Stimulated activated CD4-positive, alpha-beta T cell treated with anti-CD3 and anti-CD28 coated beads, Interleukin-12 subunit alpha, Interleukin-12 subunit beta, amount 100 ng/mL, for 48 hours (primary cell): ENCODE measurements around the gene DNM1.

Experiments used
- DNase-seq, 3 donors: peaks; one replicate each; pipeline ENCODE4 v3.0.0-alpha.2; 2020; ENCODE audit warnings: low read depth in 2 of 3, low spot score in 1 of 3

DNM1 gene

DNA sequence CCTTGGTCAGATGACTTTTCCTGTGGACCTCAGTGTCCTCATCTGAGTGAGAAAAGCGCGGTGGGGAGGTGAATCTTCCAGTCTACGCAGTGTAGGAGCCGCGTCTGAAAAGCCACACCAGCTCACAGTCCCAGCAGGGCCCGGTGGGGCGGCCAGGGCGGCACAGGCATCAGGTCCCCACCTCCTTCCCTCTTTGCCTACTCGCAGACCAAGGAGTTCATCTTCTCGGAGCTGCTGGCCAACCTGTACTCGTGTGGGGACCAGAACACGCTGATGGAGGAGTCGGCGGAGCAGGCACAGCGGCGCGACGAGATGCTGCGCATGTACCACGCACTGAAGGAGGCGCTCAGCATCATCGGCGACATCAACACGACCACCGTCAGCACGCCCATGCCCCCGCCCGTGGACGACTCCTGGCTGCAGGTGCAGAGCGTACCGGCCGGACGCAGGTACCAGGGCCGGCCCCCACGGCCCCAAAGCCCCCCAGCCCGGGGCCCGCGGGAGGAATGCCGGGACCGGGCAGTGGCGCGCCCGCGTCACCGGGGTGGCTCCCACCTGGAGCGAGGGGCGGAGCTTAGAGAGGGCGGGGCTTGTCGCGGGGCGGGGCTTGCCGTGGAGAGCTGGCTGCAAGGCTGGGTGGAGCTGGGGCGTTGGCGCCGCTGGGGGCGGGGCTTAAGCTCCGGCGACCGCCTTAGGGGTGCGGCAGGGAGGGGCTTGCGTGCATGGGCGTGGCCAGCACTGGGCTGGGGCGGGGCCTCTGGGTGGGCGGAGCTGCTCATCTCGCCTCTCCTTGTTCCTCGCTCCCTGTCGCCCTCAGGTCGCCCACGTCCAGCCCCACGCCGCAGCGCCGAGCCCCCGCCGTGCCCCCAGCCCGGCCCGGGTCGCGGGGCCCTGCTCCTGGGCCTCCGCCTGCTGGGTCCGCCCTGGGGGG, 47.0 kb downstream of the DNM1 start:
- DNase-seq, result peak; percentile 96 to 100 (median 97)

DNA sequence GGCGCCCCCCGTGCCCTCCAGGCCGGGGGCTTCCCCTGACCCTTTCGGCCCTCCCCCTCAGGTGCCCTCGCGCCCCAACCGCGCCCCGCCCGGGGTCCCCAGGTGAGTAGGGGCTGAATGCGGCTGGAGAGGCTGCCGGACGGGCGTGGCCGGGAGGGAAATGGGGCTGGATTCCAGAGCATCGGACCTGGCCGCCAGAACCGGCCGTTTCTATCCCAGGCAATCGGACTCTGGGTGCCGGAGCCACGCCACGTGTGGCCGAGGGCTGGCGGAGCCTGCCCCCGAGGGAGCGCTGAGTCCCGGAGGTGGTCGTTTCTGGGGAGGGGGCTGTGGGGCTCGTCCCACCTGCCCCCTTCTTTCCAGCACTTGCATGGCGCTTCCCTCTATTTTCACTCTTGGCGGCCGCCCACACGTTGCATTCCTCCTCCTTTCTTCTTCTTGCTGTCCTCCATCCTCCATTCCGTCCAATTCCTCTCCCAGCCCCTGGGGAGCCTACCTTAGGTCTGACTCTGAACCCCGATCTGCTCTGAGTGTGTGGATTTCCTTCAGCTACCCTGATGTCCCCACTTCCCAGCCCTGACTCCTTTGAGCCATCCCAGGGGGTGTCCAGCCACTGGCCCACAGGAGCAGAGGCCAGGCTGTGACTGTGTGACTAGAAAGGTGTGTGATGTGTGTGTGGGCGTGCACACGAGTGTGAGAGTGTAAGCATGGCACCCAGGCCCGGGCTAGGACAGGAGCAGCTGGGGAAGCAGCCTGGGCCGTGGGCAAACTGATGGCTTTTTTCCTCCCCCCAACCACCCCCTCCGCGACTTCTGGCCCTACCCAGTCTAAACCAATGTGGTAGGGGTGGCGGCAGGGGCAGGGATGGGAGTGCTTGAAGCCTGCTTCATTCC, 47.9 kb downstream of the DNM1 start:
- DNase-seq, result no peak

DNA sequence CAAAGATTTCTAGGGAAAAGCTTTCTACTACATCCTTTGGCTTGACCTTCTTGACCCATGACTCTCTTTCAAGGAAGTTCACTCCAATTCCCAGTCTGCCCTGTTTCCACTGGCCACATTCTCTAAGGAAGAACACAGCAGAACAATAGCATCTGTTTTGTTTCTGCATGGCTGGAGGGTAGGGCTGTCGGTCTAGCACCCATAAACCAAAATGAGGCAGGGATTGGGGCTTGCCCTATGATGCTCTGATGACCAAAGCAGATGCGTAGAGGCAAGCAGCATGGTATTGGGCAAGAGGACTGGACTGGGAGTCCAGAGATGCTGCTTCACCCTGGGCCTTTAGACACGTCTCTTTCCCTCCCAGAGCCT, 48.5 kb downstream of the DNM1 start:
- no peak for DNase-seq

DNA sequence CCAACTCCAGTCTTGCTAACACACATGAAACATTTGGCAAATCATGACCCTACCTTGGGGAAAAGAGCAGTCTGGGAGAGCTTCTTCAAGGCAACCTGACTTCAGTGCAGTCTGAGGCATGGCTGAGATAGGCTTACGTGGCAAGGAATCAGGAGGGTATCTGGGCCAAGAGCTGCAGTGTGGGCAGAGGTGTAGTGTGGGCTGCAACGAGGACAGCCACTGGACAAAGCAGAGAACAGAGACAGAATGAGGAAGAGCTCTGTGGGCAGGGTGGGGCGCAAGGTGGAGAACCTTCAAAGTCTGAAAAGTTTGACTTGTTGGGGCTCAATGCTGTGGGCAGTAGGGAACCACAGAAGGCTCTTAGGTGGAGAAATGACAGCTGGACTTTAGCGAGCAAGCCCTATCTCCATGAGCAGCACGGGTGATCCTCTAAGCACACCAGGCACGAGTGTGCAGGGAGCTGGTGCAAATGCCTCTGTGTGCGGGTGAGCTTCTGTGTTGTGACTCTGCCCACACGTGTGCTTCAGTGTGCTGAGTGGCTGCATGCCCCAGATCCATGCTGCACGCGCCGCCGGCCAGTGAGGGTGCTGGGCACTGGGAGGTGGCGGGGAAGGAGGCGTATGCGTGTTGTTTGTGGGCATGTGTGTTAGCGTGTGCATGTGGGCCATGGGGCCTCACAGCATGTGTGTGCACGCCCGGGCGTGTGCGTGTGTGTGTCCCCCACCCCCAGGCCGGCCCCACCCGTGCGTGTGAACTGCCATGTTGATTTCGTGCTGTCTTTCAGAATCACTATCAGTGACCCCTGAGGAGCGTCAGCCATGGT, 49.3 kb downstream of the DNM1 start:
- DNase-seq, result no peak

DNA sequence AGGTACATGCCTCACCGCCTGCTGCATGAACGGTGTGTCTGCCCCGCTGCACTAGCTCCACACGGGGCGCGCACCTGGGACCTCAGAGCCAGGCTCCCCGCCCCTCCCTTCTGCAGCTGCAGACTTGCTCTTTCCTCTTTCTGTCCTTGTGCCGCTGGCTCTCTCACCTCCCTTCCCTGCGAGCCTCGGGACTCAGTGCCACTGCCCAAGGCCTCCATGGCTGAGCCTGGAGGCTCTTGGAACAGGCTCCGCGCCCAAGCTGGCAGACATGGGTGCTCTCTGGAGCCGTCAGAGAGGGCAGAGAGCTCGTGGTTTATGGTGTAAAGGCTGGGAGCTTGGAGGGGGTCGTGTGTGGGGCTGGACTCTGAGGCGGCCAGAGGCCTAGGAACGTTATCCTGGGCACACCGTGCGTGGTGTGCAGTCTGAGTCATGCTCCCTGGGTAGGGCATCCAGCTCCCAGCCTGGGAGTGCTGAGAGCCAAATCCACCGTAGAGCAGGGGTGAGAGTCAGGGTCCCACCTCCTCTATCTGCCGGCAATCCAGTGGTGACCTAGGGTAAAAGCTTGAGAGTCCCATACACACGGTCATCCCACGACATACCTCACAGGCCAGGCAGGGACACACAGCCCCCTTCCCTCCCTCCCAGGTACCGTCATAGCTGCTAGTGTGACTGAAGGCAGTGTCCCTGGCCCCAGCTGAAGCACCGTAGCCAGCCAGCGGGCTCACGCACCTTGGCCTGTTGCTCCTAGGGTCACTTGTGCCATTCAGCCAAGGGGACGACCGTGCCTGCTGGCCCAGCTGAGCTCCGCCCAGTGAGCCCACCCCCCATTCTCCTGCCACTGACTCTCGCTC, 50.2 kb downstream of the DNM1 start:
- DNase-seq, result no peak

DNA sequence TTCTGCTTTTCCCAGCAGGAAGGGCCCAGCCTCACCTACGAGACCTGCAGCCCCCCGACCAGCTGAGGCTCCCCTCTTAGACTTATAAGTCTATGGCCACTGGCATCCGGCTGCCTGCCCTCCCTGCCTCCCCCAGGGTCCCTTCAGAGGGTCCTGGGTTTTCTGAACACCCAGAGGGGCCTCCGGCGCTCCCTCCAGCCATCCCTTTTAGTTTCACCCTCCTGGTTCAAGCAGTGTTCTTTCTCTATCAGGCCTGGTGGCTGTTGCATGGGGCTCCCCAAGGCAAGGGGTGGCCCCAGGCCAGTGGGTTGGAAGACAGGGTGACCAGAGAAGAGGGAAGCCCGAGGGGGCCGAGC, 50.8 kb downstream of the DNM1 start:
- no peak for DNase-seq

DNA sequence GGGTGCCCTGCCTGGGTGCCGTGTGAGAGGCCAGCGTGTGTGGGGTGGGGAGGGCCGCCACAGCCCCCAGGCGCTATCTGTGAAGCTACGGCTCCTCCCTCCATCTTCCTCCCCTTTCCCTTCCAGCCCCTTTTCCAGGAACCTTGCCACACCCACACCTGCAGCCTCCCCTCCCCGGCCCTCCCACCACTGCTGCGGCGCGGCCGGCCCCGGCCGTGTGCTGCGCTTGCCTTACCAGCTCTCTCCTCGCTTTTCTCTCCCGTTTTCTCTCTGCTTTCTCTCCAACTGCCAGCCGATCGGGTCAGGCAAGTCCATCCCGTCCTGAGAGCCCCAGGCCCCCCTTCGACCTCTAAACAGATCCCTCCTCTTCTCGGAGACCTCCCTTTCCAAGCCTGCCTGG, 51.2 kb downstream of the DNM1 start:
- DNase-seq, result no peak

DNA sequence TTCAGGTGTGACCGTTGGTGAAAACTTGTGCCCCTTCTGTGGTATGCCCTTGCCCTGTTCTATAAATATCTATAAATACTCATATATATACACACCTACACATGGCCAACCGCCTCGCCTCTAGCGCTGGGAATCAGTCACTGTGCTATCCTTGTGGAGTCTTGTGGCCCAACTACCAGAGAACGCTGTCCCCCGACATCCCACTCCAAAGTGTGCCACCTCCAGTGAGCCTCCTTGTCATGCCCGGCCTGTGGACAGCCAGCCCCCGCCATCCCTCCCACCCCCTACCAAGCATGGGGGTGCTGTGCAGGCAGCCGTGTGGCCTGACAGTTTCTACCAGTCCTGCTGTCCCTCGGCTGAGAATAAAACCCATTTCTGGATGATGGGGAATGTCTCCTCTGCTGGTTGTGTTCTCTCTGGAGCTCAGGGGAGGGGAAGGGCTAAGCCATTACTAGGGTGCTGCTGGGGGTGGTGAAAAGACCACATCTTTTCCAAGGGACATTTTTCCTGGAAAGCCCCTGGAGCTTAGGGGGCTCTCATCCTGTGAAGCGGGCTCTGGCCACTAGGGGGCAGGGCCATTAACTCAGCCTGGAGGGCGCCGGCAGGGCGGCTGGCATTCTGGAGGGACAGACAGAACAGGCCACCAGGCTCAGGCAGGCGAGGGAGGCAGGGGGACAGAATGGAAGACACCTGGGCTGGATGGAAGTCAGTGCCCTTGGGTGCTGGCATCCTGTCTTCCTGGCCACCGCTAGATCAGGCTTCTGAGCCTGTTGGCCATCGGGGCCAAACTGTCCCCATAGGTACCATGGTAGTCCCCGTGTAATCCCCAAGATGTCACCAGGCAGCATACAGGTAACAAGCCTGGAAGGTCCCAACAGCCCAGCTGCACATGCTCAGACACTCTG, 51.9 kb downstream of the DNM1 start:
- DNase-seq, result peak in 2 of 3 donors; percentile 38 to 49

DNA sequence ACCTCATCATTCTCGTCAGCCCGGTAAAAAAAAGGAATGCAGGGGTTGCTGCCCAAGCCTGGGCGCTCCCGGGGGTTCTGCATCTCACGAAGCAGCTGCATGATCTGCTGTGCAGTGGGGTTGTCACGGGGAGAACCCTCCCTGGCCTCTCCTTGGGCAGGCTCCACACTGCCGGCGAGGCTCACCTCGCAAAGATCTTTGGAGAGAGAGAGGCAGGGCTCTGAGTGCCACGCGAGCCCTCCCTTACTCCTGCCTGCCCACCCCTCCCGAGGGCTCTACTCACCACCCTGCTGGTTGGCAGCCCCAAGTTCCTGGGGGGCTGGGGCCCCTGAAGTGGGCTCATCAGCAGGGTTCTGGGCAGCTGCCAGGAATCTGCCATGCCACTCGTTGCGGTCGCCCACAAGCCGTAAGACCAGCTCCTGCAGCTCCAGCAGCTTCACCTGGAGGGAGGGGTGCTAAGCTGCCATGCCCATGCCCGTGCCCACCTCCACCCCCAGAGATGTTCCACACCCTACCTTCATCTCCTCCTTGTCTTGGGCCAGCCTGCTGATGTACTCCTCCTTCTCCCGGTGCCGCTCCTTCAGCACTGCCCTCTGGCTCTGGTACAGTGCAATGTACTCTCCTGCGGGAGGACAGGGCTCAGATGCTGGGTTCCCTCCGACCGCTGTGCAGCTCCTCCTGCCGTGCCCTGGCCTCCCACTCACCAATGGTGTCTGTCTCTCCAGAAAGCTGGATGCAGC, 54.1 kb downstream of the DNM1 start:
- no peak for DNase-seq

DNA sequence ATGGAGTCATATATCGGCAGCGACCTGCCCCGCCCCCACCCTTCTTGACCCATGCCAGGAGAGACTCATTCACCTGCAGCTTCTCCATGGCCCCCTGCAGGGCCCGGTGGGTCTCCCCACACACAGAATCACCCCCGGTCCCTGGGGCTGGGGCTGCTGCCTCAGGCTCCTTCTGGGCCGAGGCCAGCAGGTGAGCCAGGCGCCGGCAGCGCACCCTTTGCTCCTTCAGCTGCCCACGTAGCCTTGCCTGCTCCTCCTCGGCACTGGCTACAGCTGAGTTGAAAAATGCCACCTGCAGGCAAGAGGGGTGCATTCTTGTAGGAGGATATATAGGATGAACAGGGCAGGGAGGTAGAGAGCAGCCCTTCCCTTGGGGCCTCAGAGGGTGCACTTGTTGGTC, 54.7 kb downstream of the DNM1 start:
- DNase-seq, result no peak

DNA sequence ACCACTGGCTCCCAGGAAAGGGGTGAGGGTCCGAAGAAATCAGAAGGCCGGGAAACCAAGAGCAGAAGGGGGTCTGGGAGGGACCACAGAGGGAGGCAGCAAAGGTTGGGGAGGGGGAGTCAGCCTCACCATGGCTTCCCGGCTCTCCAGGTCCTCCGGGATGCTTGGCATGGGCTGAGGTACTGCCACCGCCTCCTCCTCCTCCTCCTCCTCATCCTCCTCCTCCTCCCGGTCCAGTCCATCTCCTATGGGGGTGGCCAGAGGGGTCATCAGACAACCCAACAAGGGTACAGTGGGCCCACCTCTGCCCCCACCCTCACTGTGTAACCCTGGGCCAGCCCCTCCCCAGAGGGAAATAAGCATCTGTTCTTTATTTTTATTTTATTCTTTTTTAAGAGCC, 55.1 kb downstream of the DNM1 start:
- no peak for DNase-seq

DNA sequence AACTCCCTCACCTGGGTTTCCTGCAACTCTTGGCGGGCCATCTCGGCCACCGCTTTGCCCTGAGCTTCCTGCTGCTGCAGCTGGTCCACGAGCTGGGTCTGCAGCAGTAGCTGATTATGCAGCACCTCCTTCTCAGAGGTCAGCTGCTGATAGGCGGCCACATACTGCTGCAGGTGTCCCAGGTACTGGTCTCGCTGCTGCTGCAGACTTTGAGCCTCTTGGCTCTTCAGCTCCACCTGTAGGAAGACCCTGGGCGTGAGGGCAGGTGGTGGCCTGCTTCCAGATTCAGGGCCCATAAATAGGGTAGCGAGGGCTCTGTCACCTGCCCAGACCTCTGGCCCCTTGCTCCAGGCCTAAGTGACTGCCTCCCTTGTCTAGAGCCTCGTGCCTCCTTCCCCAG, 56.0 kb downstream of the DNM1 start:
- DNase-seq, result no peak

DNA sequence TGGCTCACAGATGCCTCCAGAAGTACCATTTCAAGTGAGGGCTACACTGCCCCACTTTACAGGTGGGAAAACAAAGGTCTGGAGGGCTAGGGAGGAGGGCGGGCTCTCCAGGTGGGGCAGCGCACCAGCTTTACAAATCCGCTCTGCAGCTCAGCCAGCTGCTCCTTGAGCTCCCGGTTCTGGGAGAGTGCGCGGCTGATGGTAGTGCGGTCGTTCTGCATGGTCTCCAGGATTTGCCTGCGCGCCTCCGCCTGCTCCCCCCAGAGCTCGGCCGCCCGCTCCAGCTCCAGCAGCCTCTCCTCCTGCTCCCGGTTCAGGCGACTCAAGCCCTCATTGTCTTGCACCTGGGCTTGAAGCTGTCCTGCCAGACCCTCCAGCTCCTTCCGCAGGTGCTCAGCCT, 57.2 kb downstream of the DNM1 start:
- DNase-seq, result no peak

DNA sequence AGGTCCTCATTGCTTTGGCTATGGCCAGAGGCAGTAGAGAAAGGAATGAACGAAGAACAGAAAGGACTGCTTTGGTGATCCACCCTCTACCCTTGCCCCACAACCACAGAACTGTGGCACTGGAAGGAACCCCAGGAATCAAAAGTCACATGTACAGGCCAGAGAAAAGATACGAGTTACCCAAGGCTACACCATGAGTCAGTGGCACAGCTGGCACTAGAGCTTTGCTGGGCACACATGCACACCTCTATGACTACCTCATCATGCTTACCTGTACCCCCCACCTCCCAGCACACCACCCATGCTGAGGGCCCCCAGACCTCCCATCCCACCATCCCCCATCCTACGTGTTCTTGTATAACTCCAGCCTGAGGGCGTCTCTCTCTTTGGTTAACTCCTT, 59.5 kb downstream of the DNM1 start:
- DNase-seq, result no peak

DNA sequence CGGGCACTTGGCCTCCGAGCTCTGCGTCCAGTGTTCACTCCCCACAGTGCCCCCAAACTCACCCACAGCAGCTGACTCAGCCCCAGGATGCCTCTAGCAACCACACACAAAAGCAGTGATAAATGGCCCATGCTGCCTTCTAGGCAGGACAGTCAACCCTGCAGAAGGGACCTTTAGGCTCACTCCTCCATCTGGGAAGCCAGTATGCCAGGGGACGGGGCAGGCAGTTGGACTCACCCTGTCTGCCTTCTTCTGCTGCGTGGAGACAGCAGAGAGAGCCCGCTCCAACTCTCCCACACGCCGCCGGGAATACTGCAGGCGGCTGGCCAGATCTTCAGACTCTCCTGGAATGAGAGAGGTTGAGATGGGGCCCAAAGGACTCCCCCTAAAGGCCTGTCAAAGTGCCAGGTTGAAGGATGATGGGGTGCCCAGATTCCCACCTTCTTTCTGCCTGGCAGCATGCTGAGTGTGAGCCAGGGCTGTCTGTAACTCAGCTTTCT, 62.2 kb downstream of the DNM1 start:
- no peak for DNase-seq

DNA sequence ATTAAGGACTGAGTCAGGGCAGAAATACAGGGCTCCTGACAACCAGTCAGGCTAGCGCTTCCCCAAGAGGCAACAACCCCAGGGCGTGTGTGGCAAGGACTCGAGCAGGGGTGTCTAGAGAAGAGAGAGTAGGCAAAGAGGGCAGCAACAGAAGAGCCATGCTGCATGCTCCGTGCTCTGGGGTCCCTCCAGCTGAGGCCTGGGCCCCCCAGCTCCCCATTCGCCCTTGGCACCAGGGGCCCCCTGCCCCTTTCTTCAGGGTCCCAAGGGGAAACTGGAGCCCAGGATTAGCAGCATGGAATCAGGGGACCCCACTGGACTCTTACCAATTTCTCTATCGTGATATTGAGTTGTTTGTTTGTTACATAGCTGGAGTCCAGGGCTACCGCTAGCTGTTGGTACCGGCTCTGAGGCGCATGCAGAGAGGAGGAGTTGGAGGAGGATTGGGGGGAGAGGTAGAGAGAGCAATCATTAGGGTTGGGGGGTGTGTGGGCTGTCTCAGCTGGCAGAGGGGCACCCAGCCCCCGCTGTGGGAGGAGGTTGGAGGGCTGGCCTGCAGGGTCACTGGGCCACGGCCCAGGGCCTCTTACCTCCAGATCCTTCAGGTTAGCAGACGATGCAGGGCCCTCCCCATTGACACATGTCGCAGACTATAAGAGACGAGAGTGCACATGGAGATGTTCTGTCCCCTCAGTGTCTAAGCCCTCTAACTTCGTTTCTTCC, 63.9 kb downstream of the DNM1 start:
- no peak for DNase-seq

DNA sequence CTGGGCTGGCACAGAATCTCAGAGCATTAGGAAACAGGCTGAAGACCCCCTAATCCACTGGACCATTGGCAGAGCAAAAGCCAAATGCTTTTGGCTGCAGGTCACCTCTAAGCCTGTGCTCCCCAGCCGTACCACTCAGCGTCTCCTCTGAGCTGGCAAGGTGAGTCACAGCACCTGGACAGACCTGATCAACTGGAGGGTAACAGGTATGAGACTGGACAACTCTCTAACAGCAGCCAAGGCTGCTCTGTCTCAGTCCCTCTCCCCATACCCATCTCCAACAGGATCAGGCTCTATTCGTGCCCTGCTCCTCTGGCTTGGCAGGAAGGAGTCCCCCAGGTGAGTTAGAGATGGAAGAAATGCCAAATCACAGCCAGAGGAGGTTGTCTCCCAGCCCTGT, 67.9 kb downstream of the DNM1 start:
- no peak for DNase-seq

DNA sequence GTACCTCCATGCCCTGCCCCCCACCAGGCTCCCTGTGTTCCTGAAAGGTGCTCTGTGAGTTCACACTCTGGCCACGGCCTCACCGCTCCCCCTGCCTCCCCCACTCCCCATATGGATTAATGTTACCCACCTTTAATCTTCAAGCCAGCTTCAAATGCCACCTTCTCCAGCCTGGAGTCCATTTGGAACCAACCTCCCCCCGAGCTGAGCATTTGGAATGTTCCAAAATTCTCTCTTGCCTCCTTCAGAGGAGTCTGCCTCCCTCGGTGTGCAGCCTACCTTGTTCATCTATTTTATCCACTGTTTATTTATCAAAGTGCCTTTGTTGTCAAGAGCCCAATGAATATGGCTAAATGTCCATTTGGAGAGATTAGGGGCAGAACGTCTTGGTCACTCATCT, 68.3 kb downstream of the DNM1 start:
- DNase-seq, result no peak
